Stimulated activated CD4-positive, alpha-beta T cell treated with anti-CD3 and anti-CD28 coated beads, Interleukin-1b, Interleukin-23, amount 100 ng/mL, for 4 hours (primary cell): ENCODE data around the gene ALDH9A1.
A peak's percentile ranks its signal among the peaks of the same experiment; 100 is the strongest.
"Not testable (repeated sequence)": the region's sequence is repeated elsewhere in the genome, so short reads cannot be mapped to it uniquely, and the experiment has no call there.

Source experiments
- DNase-seq, 2 donors: peaks; one replicate each; pipeline ENCODE4 v3.0.0-alpha.2; 2020; ENCODE audit warnings: low read depth in 2 of 2

The ALDH9A1 gene

DNA sequence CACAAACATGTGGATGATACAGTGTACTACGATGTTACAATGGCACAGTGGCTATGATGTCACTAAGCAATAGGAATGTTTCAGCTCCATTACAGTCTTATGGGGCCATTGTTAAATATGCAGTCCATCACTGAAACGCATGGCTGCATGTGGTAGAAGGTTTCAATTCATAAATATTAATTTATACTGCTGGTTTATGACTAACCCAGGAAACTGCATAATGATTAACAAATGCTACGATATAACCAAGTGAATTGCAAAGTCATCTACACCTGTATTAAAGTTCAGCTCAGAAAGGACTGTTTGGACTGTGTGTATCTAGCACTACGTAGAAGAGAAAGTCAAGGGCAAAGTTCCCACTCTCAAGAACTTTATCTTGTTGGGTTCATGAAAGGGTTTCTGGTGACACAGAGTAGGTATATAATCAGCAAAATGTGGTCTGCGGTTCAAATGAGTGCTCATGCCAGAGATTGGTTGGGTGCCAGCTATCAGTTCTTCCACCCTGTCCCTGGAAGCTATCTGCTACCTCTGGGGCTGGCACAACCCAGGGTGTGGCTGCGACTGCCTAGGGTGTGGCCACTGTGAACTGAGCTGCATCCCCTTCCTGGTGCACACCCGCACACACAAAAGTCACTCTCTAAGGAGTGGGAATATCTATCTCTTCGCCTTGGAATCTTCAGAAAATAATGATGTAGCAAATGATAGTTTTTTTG is 52.6 kb downstream of the ALDH9A1 start:
- no peak for DNase-seq

DNA sequence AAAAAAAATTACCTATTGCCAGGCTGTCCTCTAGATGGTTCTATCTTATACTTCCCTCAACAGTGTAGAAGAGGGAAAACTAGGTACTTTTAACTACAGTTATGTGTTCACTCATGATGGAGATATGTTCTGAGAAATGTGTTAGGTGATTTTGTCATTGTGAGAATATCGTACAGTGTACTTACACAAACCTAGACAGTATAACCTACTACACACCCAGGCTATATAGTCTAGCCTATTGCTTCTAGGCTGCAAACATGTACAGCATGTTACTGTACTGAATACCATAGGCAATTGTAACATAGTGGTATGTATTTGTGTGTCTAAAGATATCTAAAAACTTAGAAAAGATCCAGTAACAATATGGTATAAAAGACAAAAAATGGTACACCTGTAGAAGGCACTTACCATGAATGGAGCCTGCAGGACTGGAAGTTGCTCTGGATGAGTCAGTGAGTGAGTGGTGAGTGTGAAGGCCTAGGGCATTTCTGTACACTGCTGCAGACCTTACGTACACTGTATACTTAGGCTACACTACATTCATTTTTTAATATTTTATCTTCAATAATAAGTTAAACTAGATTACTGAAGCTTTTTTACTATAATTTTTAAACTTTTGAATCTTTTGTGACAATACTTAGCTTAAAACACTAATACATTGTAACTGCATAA is 54.2 kb downstream of the ALDH9A1 start:
- no peak for DNase-seq

DNA sequence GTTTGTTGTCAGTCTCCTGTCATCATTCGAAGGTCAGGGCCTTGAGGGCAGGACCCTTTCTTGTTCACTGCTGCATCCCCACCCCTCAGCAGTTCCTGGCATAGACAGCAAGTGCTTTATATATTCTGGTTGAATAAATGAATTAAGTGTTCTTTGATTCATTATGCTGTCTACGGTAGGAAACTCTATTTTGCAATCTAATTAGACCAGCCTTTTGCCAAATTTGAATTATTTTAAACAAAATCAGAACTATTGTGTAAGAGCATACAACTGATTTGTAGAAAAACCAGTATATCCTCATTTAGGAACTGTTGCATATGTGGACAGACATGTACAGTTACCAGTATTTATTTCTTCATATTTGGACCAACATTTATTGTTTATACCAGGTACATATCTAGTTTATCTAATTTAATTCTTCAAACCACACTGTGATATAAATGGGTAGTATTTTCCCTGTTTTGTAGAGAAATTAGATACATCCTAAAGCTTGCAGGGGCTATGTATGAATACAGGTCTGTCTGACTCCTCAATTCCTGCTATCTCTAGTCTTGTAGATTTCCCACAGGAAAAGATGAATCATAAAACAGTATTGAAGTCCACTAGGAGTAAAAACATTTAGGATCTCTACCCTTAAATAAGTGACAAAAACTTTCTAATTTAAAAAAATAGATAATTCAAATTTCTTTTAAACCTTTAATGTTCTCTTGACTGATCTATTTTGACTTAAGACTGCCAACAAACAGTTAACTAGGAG is 57.0 kb downstream of the ALDH9A1 start:
- no peak for DNase-seq

DNA sequence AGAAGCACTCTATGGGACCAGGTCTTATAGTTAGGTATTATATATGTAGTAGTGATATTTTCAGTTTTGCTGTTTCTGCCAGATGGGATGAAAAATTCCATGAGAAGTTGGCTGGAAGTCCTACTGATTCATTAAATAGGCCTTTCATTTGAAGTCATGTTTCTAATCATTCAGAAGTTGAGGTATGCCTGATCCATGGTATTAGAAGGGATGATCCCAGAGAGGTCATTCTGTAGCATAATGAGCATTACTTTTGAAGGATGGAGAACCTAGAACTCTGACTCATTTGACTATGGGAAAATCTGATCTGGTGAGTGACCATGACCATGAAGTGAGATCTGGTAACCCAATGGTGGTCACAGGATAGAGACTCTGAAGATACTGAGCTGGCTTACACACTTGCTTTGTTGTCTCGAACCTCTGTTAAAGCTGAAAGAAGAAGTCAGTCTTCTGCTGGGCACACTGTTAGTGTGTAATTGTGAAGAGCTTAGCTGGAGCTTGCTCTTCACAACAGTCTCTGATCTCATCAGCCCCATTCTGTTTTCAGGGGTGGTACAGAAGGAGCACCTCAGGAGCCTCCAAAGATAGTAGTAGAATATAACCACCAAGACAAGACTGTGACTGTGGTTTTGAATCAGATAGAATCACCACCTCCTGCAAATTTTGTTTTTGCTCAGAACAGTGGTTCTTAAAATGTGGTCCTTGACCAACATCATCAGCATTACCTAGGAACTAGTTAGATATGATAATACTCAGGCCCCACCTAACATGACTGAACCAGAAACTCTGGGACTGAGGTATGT is 58.3 kb downstream of the ALDH9A1 start:
- no peak for DNase-seq

DNA sequence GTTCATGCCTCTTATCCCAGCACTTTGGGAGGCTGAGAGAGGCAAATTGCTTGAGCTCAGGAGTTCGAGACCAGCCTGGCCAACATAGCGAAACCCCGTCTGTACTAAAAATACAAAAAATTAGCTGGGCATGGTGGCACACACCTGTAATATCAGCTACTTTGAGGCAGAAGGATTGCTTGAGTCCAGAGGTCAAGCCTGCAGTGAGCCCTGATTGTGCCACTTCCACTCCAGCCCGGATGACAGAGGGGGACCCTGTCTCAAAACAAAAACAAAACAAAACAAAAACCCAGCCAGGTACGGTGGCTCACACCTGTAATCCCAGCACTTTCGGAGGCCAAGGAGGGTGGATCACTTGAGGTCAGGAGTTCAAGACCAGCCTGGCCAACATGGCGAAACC is 60.2 kb downstream of the ALDH9A1 start:
- not testable (repeated sequence) for DNase-seq

DNA sequence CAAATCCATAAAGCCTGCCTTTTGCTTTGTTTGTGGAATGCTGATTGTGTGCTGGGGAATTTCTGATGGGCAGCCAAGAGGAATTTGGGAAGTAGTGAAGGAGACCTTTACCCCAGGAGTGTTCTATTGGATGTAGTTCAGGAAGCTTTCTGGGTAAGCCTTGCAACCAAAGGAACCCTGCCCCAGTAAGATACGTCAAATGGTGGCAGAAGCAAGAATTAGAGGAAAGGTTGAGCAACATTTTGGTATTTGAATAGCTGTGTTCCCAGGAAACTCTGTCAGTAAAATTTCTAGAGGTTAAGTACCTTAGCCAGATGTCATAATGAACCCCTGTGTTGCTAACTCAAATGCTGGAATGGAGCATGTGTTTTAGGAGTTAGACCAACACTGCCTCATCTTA is 60.9 kb downstream of the ALDH9A1 start:
- no peak for DNase-seq

DNA sequence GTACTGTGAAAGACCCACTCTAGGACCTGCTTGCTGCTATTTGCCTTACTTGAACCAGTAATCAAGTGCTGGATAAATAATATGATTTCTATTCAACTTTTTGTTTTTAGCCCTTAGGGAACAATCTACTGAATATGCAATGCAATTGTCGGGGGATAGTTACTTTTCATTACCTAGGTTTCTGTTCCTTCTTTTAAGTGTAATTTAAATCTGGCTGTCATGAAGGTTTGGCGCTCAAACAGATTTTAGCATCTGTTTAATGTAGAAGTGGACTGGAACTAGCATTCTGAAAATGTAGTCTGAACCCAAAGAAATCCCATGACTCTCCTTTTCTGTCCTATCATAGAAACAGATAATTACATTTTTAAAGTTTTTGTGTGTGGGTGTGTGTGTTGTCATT is 62.5 kb downstream of the ALDH9A1 start:
- DNase-seq, result no peak

DNA sequence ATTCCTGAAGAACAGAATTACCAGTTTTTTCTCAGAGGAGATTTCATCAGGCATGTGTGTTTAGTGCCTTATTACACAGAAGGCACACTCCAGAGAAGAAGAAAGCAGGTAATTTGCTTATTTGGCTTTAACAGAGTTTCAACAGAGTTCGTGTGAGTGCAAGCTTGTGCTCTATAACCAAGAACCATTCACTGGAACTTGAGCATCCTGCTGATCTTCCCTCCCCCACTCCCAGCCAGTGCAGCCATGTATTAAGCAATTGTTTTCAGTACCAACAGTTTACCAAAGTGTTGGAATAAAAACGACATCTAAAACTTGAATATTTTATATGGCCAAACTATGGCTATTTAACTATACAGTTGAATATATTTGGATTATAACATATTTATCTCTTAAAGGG is 63.0 kb downstream of the ALDH9A1 start:
- DNase-seq, result no peak

DNA sequence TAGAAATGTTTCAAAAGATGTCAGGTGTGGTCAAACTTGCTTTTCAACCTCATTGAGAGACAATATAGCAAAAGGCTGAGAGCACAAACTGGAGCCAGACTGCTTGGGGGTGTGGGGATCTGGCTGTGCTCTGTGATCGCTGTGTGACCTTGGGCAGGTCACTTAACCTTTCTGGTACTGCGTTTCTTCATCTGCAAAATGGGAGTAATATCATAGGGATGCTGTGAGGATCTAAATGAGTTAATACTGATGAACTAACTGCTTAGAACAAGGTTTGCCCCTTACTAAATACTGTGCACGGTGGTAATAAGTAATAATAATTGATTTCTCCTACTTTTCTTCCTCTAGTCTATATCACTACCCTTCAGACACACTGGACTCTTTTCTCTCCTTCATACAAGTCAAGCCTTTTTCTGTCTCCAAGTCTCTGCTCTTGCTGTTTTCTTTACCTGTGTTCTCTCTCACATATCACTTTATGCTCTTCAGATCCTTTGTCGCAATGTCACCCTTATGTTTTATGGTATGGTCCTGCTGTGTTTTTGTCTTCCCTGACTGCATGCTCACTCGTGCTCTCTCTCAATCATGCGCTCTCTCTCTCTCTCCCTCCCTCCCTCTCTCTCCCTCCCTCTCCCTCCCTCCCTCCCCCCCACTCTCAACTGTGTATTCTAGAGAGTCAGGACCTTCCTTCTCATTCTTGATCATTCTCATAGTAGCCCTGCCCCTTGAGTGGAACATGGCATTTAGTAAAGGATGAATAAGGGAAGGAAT is 64.0 kb downstream of the ALDH9A1 start:
- DNase-seq, result no peak

DNA sequence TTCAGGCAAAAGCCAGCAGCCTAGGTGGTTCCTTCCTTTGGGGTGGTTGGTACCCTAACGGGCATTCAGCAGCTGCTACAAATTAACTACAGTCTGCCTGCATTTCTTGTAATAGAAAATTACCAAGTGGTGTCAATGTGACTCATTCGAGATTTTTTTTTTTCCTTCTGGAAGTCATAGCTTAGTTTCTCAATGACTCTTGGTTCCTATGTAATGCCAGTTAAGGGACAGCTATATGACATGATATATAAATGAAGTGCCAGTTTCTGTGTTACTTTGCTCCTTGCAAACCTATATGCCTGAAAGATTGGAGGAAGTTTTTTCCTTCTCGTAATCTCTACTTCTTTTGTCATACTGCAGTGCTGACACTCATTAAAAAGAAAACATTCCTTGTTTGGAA is 64.7 kb downstream of the ALDH9A1 start:
- DNase-seq, result no peak

DNA sequence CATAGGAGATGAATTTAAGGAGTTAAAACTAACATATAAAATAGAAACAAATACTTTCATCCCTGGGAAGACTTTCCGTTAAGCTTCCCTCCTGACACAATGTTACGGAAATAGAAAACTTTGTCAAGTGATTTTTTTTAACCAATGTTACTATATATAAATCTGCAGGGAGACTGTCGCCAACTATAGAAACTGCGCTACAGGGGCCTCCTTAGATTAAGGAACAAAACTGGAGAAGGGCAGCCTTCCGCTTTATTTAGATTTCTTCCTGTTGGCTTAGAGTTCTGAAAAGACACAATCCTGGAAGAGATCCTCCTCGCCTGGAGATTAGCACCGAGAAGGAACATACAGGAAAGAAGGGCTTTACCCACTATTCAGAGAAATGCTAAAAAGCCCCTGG is 65.9 kb downstream of the ALDH9A1 start:
- no peak for DNase-seq

DNA sequence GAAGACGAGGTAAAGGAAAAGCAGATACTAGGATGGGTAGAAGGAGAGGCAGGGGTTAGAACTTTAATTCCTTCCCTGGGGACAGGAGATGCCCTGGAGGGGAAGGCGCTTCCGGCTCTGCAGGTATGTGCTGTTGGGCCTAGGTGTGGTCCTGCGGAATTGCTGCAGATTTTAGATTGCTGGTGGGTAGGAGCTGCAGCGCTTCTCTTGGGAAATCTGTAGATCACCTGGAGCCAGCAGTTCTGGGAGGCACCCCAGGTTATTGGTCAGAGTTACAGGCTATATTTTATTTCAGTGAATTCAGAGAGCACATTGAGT is 66.3 kb downstream of the ALDH9A1 start:
- DNase-seq, result no peak

DNA sequence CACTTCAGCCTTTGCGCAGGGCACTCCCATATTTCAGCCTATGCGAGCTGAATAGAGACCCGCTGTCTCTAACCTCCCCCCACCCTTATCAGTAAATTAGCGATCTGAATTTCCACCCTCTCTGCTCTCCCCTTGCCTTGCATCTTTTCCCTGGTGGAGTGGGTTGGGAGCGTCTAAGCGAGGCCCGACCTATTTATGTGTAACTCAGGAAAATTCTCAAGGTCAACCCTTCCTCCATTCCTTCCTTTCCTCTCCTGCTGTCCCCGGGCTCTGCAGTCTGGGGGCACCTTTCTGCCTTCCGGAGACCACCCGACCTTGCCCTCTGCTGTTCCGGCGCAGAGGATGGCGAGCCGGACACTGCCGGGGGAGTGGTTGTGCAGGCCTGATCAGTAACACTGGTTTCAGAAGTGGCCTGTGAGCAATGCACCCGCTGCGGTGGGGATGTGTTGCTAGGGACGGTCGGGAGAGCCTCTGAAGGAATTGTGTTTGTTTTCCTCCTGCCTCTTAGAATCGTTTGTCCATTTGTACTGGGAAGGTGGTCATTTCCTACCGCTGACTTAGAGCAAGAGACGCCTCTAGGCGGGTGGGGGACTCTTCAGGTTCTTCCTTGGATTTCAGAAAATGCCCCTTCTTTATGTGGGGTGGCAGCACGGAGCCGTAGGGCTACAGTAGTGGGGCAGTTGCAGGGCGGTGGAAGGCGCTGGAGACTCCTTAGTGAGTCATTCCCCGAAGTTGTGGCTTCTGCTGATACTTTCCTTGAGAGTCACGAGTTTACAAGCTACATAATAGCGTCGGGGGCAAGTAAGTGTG is 66.8 kb downstream of the ALDH9A1 start:
- DNase-seq, result peak; percentile 8 to 25

DNA sequence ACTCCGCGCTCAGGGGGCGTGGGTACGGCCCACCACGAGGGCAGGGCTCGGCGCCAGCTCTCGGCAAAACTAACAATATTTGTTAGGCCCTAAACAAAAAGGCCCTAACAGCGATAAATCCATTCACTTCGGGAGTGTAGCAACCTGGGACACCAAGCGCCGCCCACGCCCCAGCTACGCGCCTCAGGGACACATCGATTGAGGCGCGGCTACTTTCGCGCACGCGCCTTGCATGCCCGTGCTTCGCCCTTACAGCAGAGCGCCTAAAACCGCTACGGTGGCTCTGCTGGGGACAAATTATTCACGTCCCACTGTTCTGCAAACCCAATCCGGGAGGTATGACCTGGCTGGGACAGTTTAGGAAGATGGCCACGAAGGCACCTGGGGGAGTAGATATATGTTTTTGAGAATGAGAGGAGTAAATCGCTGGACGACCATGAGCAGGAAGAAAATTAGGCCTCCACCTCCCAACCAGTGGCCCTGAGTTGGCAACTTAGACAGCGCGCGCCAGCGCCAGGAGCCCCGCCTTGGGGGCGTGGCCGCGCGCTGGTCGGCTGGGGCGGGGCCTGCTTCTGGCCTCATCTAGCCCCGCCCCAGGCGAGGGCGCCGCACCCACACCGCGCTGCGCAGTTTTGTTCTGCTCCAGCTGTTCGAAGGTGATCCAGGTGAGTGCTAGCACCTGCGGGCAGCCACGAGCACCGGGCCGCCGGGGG is 67.6 kb downstream of the ALDH9A1 start, which contains the start of gene MGST3:
Gene MGST3, plus strand, starts transcription at position 606 of the 713 bp plus-strand sequence. CDS start 18,614 bp downstream, outside the sequence.
- DNase-seq, result peak; percentile 91 to 93

DNA sequence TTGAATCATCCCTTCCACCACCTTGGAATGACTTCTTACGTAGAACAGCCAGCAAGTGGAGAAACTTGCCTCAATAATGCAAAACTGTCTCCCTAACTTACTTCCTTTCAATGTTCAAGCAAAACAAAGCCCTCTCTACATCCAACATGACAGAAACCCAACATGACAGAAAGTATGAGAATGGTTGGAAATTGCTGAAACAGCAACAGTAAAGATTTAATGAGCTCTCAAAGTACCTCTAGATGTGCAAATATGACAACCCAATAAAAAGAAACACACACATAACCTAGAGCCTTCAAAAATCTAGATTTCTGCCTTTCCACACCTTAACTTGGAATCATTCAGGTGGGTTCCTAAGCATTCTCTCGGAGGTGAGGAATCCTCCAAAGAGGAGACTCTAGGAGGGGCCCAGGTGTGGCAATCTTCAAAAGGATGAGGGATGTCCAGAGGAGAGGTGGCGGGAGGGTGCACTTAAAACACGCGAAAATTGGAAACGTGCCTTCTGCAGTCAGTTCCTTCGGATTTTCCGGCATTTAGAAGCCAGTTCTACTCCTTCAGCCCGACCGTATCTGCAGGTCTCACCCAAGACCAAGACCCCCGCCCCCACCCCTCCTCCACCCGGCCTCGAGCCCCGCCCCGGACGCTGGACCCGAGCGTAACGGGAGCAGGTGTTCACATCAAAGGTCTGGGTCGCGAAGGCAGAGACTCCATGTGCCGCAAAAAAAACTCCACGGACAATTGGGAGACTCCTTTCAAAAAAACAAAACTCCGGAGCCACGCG is 68.3 kb downstream of the ALDH9A1 start:
- no peak for DNase-seq

DNA sequence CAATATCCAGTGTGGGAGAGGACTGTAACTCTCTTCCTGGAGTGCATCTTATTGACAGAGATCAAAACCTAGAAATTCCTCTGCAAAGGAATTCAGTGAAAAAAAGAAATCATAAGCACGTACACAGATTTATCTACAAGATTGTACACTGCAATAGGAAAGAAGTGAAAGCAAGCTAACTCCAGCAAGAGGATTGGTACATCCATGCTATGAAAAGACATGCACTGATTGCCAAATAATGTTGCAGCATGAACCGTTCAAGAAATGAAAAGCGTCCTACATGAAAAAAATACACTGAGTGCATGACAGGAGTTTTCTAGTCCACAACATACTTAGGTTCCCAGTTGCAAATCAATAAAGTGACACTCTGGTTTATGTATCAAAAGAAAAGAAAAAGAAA is 69.2 kb downstream of the ALDH9A1 start:
- DNase-seq, result no peak

DNA sequence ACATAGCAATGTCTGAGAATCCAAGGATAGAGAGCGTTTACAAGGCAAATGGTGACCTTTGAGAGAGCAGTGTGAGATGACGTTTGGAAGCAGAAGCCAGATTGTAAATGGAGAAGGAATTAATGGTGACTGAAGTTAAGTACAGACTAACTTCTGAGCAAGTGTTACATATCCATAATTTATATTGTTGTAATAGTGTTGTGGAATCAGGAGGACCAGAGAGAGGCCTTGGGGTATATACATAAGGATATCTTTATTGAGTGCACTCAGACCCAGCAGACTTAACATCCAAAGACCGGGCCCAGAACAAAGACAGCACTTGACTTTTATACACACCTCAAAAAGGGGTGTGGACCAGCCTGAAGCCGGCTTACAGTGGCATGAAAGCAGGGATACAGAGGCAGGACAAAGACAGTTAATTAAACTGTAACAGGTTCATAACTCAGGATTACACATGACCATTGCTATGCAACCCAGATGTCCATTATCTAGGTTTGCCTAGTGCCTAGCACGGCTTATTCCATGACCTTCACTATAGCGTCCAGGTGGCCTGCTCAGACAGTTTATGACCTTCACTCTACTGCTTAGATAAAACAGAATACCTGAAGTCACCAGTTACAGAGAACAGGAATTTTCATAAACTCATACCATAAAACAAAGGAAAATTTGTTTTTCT is 70.1 kb downstream of the ALDH9A1 start:
- DNase-seq, result no peak

DNA sequence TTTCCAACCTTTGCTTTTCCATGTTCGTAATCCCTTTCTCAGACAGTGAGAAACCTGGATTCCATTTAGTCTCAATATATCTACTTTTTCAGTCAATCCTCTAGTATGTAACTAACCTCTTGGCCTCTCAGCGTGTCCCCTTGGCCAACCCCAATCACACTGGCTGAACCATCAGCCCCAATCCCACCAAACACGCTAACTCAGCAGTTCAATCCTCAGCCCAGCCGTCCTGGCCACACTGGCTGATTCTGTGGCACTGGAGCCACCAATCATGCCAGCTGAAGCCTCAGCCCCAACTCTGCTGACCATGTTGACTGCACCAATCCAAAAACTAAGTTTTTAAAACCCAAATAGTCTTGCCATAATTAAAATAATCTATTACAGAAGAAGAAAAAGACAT is 73.9 kb downstream of the ALDH9A1 start:
- DNase-seq, result no peak
